KBM-7 (cell line): ENCODE measurements around the gene UNC5C.
"Not testable (repeated sequence)": the region's sequence is repeated elsewhere in the genome, so short reads cannot be mapped to it uniquely, and the experiment has no call there.

Source experiments
- DNase-seq: peaks from one replicate; pipeline ENCODE4 v3.0.0-alpha.2; 2015
- in situ Hi-C: fragments of 300-500 bp; cut with MboI; formaldehyde crosslinking; loops from 2 replicates; pipeline ENCODE4 v1.14.3; 2020; ENCODE audit warnings: low sequenced_read_pairs, low pct_unique_long_range_greater_than_20kb, mixed read lengths

The UNC5C gene

DNA sequence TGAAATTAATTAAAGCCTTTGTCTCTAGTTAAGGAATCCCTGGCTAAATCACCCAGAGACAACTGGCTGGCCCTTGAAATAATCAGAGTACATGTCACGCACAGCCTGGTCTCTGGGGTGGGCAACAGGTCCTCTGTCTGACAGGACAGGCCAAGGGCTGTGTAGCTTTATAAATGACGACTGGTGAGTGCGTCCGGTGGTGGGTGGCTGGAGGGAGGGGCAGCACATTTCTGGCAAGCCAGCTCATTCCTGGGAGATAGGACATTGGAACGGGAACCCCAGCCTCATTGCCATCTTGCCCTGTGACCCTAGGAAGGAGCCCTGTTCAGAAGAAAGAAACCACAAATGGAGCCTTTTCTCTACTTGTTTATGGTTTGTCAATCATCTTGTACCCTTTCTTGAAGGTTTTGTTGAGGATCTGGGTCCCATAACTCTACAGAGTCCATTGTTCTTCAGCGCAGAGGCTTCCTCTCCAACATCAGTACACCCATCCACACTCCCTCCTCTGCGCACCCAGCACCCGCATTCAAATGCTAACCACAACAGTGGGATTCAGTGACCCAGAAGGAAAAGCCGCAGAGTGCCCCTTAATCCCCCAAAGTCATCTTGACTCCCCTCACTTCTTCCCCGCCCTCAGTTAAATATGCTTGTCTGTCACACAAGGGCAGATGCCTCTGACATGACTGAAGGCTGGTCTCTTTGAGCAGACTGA lies 368.1 kb downstream of the UNC5C start:
- DNase-seq, result no peak
- in situ Hi-C loops, result no loop called here

DNA sequence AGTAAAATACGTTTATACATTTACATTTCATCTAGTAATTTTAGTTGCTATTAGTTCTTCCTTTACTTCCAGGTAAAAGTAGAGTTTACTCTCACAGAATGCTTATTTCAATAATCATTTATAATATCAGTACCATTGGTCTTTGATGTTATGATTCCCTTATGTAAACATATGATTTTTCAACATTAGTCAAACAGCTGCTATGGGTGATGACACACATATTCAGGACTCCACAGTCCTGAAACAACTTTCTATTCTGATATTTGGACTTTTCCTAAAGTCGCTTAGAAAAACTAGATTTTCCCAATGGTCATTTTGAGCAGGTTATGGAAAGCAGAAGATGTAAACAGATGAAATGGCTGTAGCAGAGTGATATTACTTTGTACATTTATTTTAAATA lies 369.8 kb downstream of the UNC5C start:
- DNase-seq, result no peak
- in situ Hi-C loops, result no loop called here

DNA sequence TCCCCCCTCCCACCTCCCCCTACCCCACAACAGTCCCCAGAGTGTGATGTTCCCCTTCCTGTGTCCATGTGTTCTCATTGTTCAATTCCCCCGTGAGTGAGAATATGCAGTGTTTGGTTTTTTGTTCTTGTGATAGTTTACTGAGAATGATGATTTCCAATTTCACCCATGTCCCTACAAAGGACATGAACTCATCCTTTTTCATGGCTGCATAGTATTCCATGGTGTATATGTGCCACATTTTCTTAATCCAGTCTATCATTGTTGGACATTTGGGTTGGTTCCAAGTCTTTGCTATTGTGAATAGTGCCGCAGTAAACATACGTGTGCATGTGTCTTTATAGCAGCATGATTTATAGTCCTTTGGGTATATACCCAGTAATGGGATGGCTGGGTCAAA lies 377.4 kb downstream of the UNC5C start:
- DNase-seq, in situ Hi-C loops: not testable (repeated sequence)

DNA sequence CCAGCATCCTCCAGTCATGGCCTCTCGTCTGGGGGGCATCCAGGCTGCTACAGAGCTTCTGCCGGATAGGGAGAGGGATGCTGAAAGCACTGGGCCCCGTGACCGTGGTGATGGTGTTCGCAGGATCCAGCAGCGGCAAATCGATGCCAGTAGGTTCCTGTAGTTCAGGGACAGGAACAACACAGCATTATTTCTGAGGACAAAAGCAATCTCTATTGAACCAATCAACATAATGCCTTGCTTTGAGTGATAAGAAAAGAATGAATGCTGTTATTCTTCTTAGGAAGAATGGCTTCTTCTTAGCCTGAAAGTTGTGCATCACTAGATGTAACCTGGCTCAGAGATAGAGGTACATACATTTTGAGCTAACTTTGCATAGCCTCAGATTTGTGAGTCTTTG lies 378.6 kb downstream of the UNC5C start:
- in situ Hi-C loops, result no loop called here
- DNase-seq, result no peak

DNA sequence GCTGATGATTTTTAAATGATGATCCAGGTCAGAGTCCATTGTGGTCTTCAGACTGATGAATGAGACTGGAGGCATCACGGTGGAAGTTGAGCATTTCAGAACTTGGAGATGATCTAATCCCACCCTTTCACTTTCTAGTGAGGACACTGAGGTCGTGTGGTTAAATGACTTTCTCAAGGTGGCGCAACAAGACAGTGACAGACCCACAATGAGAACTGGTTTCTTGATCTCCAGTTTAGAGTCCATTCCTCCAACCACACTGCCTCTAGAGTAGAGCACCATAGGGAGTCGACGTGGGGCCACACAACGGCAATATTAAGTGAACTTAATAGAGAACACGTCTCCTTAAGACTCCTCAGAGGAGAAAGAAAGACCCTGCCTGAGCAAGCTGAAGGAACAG lies 381.0 kb downstream of the UNC5C start:
- DNase-seq, result no peak
- in situ Hi-C loops, result no loop called here

DNA sequence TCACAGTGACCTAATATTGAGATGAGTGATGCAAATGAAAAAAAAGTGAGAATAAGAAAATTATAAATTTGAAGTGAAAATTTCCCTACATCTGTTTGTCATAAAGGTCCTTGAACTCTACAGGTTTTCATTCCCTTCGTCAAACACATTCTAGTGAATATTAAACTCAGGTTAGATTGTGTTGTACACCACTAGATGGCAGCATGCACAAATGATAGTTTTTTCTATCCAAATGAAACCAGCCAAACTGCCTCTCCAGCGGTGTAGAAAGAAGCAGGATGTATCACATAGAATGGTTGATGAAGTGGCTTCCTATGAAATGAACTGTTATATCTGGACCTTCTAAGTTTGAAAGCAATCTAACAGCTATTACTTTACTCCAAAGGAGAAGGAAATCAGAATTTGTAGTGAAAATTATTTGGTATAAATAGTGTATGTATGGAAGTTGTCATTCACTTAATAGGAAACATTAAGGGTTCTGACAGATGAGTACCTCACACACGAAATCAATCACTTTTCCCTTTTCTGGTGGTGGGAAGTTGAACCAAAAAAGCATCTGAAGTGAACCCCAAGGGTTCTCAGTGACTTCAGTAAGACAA lies 382.7 kb downstream of the UNC5C start:
- in situ Hi-C loops, result no loop called here
- DNase-seq, result peak; percentile 45

DNA sequence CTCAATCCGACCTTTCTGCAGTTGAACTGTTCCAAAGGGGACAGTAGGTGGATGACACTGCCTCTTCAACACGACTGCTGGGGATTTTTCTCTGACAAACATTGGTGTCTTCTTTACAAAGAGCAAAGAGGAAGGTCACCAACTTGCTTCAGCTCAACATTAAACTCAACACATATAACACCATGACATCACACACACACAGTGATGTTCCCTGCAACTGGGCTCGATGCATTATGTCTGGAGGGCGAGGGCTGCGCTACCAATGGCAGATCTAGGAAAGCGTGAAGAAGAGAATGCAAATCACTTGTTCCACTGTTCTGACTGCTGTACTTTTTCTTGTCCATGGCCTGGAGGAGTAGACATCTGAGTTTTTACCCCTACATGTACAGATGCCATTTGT lies 385.9 kb downstream of the UNC5C start:
- no peak for DNase-seq
- in situ Hi-C loops, result no loop called here

DNA sequence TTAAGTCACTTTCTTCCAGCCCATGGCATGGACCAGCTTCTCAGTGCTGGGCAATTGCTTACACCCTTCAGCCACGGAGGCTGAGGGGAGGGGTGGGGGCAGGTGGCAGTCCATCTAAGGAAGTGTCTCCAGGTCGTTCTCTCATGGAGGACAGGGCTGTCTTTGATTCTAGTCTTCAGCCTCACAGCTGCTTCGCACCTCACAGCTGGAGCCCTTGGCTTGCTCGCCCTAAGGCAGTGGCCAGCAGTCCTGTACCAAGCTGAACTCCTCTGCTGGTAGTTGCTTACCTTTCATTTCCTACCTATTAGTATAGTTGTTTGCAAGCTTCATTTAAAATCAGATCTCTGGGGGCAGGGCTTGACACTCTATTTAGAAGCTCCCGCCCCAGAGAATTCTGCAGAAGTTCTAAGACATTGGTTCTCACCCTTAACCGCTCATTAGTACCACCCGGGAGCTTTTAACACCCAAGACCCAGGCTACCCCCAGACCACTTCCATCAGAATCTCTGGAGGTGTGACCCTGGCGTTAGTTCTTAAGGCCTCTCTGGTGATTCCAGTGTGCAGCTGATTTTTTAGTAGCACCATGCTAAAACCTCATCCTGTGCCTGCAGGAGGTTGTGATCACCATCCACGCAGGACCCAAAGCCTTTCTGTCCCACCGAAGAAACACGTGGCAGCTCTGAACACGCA lies 386.8 kb downstream of the UNC5C start:
- in situ Hi-C loops, result no loop called here
- no peak for DNase-seq

DNA sequence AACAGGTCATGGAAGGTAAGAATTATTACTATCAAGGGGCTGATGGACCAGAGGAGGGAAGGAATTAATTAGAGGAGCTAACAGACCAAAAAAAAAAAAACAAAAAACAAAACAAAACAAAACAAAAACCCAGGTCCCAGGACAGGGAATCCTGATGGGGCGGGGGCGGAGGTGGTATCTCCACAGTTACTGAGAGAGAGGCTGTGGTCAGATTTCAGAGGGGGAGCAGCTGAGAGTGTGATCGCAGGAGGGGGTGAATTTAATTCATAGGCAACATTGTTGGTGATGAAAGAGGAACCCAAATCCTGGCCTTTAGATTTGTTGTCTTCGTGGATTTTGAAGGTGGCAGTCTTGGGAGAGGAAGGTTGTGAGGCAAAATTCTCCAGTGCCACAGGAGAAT lies 389.4 kb downstream of the UNC5C start:
- in situ Hi-C loops, result no loop called here

DNA sequence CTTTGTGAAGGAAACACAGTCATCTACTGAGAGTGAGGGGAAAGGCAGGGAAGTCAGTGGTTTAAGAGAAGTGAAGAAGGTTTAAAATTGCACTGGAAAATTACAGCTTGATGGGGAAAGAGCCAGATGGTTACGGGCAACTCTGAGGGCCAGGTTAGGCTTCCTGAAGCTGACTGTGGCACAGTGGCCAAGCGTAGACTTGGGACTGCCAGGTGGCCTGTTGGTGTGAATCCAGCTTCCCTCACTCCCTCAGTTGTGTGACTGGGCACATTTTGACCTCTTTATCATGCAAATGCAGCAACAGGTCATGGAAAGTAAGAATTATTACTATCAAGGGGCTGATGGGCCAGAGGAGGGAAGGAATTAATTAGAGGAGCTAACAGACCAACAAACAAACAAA lies 390.1 kb downstream of the UNC5C start:
- DNase-seq, result no peak
- in situ Hi-C loops, result no loop called here

More for the DNA sequence above, 389.4 kb downstream of the UNC5C start:
- no peak for DNase-seq

DNA sequence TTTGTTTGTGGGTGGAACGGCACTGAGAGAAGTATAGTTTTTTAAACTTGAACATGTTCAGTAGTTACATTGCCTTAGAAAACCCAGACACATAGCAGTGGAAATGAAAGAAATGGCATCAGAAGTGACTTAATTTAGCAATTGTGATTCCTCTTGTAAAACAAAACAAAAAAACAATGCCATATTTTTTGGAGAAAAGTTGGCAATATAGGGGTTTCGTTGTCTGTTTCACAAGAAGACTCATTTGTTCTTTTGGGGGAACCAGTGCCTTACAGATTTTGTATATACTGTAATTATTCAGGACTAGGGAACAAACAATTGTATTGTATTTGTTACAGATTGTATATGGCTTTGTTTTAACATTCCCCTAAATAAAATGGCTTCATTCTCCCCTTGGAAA lies 390.7 kb downstream of the UNC5C start:
- in situ Hi-C loops, result no loop called here
- DNase-seq, result no peak

DNA sequence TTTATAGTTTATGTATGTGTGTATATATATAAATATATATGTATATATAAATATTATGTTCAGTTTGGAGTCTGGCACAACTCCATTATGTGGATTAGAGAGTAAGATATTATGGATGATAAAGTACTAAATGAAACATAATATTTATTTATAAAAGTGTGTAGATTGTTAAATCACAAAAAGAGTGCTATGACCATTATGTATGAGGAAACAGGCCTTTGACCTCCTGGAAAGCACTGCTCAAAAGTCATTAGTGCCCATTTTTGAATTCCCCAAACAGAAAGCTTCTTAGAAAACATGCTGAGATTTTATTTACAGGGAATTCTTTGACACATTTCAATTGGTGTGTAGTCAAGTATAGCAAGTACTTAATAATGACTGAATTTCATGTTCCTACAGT lies 391.2 kb downstream of the UNC5C start:
- in situ Hi-C loops, result no loop called here

DNA sequence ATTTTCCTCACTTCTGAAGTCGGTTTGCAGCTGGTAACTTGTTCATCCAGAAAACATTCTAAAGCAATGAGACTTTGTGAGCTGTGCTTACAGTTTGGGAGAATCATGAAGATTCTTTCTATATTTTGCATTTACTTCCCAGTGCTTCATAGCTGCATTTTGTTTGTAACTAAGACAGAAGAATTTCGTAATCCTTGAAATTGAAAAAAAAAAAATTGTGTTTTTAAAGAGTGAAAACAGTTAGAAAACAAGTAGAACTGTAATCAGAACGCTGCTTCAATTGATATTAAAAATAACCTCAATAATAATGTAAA lies 392.4 kb downstream of the UNC5C start:
- DNase-seq, result no peak
- in situ Hi-C loops, result no loop called here

More for the DNA sequence above, 391.2 kb downstream of the UNC5C start:
- no peak for DNase-seq

DNA sequence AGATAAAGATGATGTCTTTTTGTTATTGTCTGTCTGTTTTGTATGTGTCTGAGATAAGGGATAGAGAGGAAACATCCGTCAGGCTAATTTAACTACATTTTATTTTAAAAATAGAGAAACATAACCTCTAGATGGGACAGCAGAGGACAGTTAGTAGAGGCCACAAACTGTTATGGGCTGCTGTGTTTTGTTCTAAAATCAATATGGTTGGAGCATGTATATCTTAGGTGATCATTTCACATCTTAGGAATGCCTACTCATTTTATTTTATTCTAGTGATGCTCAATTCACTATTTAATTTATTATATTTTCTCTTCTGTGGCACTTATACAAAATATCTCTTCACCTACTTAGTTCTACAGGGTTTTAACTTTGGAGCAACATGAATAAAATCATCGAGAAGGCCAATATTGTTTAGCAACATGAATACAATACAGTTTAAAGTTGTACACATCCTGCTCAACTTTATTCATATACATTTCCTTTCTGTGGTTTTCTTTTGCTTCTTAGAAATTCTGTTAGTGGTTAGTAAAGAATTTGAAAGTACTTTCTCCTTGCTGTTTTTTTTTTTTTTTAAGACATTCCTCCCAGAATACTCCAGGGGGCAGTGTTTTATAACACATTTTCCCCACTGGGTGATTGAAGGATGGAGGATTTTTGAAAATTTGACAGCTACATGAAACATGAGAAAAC lies 392.9 kb downstream of the UNC5C start:
- in situ Hi-C loops, result no loop called here
- peak; percentile 50 for DNase-seq

DNA sequence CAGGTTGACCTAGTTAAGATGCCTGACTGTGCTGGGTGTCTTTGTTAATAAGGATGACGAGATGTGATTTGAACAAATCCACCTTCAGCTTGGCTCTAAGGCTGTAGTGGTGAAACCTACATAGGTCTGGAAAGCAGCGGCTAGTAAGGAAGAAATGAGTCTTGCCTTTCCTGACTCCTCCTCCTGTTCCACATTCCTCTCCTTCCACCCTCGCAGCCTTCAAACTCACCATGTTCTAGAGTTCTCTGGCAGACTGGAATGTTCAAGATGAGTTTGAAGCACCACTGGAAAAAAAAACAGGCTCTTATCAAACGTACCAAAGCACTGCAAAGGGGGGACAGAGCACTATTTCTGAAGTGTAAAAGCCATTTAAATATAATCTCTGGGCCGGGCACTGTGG lies 395.6 kb downstream of the UNC5C start:
- in situ Hi-C loops, result no loop called here
- DNase-seq, result no peak

DNA sequence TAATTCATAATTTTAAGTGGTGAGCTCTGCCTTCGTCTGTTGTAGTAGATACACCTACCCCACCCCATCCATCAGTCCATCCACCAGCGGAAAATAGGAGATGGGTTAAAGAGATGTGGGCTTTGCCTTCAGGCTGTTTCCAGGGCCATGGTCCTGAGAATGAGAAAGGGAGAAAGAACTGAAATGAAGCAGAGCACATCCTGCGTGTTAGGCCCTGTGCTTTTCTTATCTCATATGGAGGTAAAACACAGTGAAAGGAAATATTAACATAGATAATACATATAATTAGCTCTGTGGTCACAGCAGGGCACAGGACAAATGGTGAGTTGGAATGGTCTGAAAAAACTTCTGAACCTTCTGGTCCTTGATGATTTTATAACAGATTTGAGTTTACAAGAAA lies 397.5 kb downstream of the UNC5C start:
- in situ Hi-C loops, result no loop called here
- no peak for DNase-seq

DNA sequence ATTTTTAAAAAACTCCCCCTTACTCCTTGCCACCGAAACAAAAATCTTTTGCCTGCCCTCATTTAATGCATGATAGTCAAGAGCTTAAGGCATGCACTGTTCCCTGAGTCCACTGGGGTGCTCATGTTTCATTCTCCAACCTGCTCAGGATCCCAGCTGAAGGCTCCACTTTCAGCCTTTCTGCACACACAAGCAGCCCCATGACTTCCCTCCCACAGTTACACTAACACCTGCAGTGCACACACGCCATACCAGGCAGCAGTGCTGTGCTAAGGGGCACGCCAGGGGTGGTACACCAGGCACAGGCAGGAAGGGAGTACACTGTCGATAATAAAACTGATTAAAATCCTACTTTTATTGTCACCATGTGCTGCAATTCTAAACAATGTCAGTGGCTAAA lies 405.8 kb downstream of the UNC5C start:
- DNase-seq, result no peak
- in situ Hi-C loops, result no loop called here

DNA sequence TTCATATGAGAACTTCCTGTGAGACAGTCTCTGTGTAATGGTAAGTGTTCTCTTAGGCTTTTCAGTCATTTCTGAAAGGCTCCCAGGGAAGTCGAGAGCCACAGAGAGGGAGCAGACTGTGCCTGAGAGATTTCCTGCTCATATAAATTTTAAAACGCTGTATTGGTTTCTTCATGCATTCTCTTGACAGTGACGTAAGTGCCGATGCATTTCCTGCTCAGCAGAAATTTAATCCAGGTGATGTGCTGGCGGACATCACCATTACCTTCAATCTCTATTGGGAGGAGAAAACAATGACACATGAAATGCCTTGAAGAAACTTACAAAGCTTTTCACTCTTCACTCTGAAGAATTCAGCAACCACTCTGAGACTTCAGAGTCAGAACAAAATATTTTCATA lies 407.4 kb downstream of the UNC5C start:
- no peak for DNase-seq
- in situ Hi-C loops, result no loop called here

DNA sequence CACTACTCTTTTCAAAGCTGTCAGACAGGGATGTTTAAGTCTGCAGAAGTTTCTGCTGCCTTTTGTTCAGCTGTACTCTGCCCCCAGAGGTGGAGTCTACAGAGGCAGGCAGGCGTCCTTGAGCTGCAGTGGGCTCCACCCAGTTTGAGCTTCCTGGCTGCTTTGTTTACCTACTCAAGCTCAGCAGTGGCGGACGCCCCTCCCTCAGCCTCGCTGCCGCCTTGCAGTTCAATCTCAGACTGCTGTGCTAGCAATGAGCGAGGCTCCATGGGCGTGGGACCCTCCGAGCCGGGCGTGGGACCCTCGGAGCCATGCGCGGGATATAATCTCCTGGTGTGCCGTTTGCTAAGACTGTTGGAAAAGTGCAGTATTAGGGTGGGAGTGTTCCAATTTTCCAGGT lies 409.3 kb downstream of the UNC5C start:
- in situ Hi-C loops, result not testable (repeated sequence)

DNA sequence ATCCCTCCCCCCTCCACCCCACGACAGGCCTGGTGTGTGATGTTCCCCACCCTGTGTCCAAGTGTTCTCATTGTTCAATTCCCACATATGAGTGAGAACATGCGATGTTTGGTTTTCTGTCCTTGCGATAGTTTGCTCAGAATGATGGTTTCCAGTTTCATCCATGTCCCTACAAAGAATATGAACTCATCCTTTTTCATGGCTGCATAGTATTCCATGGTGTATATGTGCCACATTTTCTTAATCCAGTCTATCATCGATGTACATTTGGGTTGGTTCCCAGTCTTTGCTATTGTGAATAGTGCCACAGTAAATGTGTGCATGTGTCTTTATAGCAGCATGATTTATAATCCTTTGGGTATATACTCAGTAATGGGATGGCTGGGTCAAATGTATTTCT lies 414.8 kb downstream of the UNC5C start:
- in situ Hi-C loops, DNase-seq: not testable (repeated sequence)

More for the DNA sequence above, 409.3 kb downstream of the UNC5C start:
- DNase-seq, result not testable (repeated sequence)
